Measurements from ENCODE around the gene RUFY4. TPM values are rescaled to one million over a fixed set of nuclear protein-coding genes. Genes with fewer than 3 reads are reported as not detected.

The RUFY4 gene
- total and polyA plus RNA-seq, 2 of the 13 experiments (the other 11 are each of a cell fraction or from before 2014, with no cell fraction given) = not detected

GRCh38 chr2:218082586-218083351 is 13.7 kb downstream of the RUFY4 start (continued):
- TF ChIP-seq, protein P1, sequence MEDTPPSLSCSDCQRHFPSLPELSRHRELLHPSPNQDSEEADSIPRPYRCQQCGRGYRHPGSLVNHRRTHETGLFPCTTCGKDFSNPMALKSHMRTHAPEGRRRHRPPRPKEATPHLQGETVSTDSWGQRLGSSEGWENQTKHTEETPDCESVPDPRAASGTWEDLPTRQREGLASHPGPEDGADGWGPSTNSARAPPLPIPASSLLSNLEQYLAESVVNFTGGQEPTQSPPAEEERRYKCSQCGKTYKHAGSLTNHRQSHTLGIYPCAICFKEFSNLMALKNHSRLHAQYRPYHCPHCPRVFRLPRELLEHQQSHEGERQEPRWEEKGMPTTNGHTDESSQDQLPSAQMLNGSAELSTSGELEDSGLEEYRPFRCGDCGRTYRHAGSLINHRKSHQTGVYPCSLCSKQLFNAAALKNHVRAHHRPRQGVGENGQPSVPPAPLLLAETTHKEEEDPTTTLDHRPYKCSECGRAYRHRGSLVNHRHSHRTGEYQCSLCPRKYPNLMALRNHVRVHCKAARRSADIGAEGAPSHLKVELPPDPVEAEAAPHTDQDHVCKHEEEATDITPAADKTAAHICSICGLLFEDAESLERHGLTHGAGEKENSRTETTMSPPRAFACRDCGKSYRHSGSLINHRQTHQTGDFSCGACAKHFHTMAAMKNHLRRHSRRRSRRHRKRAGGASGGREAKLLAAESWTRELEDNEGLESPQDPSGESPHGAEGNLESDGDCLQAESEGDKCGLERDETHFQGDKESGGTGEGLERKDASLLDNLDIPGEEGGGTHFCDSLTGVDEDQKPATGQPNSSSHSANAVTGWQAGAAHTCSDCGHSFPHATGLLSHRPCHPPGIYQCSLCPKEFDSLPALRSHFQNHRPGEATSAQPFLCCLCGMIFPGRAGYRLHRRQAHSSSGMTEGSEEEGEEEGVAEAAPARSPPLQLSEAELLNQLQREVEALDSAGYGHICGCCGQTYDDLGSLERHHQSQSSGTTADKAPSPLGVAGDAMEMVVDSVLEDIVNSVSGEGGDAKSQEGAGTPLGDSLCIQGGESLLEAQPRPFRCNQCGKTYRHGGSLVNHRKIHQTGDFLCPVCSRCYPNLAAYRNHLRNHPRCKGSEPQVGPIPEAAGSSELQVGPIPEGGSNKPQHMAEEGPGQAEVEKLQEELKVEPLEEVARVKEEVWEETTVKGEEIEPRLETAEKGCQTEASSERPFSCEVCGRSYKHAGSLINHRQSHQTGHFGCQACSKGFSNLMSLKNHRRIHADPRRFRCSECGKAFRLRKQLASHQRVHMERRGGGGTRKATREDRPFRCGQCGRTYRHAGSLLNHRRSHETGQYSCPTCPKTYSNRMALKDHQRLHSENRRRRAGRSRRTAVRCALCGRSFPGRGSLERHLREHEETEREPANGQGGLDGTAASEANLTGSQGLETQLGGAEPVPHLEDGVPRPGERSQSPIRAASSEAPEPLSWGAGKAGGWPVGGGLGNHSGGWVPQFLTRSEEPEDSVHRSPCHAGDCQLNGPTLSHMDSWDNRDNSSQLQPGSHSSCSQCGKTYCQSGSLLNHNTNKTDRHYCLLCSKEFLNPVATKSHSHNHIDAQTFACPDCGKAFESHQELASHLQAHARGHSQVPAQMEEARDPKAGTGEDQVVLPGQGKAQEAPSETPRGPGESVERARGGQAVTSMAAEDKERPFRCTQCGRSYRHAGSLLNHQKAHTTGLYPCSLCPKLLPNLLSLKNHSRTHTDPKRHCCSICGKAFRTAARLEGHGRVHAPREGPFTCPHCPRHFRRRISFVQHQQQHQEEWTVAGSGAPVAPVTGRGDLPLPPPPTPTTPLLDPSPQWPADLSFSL (CRISPR knock-in tag; IDR thresholded peaks at IDR 0.05) = peak; percentile 92
- TF ChIP-seq LCORL (IDR thresholded peaks at IDR 0.05) = 0 out of 2 replicates have a peak, but pooled peaks have one; percentile 41
- TF ChIP-seq LCORL (CRISPR knock-in tag; IDR thresholded peaks at IDR 0.05) = no peak
- TF ChIP-seq, protein P2, sequence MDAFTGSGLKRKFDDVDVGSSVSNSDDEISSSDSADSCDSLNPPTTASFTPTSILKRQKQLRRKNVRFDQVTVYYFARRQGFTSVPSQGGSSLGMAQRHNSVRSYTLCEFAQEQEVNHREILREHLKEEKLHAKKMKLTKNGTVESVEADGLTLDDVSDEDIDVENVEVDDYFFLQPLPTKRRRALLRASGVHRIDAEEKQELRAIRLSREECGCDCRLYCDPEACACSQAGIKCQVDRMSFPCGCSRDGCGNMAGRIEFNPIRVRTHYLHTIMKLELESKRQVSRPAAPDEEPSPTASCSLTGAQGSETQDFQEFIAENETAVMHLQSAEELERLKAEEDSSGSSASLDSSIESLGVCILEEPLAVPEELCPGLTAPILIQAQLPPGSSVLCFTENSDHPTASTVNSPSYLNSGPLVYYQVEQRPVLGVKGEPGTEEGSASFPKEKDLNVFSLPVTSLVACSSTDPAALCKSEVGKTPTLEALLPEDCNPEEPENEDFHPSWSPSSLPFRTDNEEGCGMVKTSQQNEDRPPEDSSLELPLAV (CRISPR knock-in tag; conservative IDR thresholded peaks at IDR 0.05; ENCODE audit: low read depth) = no peak
- TF ChIP-seq MTF2 (CRISPR knock-in tag; IDR thresholded peaks at IDR 0.05; ENCODE audit: borderline replicate concordance) = no peak
